HEK293T (cell line): ENCODE results near the gene ZNF331.

Experiments used
- ARNT ChIP-seq: fragments of 450-650 bp; IDR thresholded peaks from 2 replicates; pipeline ENCODE4 v1.6.1; 2017; ENCODE audit warnings: mild to moderate bottlenecking
- BHLHE40 ChIP-seq: fragments of 450-650 bp; IDR thresholded peaks from 2 replicates; pipeline ENCODE4 v1.6.1; 2016; ENCODE audit warnings: mild to moderate bottlenecking, moderate library complexity, borderline replicate concordance
- CTBP1 ChIP-seq: fragments of 450-650 bp; IDR thresholded peaks from 2 replicates; pipeline ENCODE4 v1.6.1; 2016; ENCODE audit warnings: borderline replicate concordance
- ELF4 ChIP-seq: fragments of 450-650 bp; IDR thresholded peaks from 2 replicates; pipeline ENCODE4 v1.6.1; 2017; ENCODE audit warnings: antibody characterized with exemption
- FOXA1 ChIP-seq: fragments of 450-650 bp; IDR thresholded peaks from 2 replicates; pipeline ENCODE4 v1.6.1; 2016; ENCODE audit warnings: mild to moderate bottlenecking
- FOXK2 ChIP-seq: fragments of 450-650 bp; IDR thresholded peaks from 2 replicates; pipeline ENCODE4 v1.6.1; 2016; ENCODE audit warnings: mild to moderate bottlenecking
- FOXM1 ChIP-seq: fragments of 450-650 bp; IDR thresholded peaks from 2 replicates; pipeline ENCODE4 v1.6.1; 2017; ENCODE audit warnings: mild to moderate bottlenecking, borderline replicate concordance
- L3MBTL2 ChIP-seq: fragments of 450-650 bp; conservative IDR thresholded peaks from 2 replicates; pipeline ENCODE4 v1.6.1; 2016; ENCODE audit warnings: mild to moderate bottlenecking
- NFRKB ChIP-seq: fragments of 450-650 bp; IDR thresholded peaks from 2 replicates; pipeline ENCODE4 v1.6.1; 2016; ENCODE audit warnings: mild to moderate bottlenecking, moderate library complexity
- SP1 ChIP-seq: fragments of 450-650 bp; IDR thresholded peaks from 2 replicates; pipeline ENCODE4 v1.6.1; 2017
- SUZ12 ChIP-seq: fragments of 450-650 bp; IDR thresholded peaks from 2 replicates; pipeline ENCODE4 v1.6.1; 2016; ENCODE audit warnings: mild to moderate bottlenecking
- TARDBP ChIP-seq: fragments of 450-650 bp; IDR thresholded peaks from 2 replicates; pipeline ENCODE4 v1.6.1; 2016
- ZNF384 ChIP-seq: fragments of 450-650 bp; IDR thresholded peaks from 2 replicates; pipeline ENCODE4 v1.6.1; 2016
- TF ChIP-seq, protein P1 (sequence below): fragments of 450-650 bp; IDR thresholded peaks from 2 replicates; pipeline ENCODE4 v1.6.1; 2016

DNA sequence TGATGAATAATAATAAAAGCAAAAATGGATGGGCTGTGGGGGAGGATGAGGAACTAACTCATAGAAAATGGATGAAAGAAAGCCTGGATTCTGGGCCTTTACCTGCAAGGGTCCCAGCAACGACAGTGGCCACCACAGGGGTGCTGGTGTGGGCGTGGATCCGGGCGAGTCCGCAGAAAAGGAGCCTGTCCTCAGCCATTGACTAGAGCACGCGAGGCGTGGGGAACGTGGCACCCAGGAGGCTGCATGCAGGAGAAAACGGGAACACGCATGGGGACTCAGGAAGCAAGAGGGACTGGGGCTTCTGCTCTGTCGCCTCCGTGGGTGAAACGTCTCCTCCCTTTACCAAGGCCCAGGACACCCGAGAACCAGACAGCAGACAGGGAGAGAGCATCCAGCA lies 68.1 kb downstream of the ZNF331 start:
- TF ChIP-seq ARNT (no peak), ZNF384 (no peak), FOXM1 (no peak), SUZ12 (no peak), FOXA1 (no peak), TARDBP (no peak), CTBP1 (no peak), ELF4 (no peak), BHLHE40 (no peak), FOXK2 (no peak), SP1 (no peak), L3MBTL2 (no peak), NFRKB (no peak)
- TF ChIP-seq, protein P1, sequence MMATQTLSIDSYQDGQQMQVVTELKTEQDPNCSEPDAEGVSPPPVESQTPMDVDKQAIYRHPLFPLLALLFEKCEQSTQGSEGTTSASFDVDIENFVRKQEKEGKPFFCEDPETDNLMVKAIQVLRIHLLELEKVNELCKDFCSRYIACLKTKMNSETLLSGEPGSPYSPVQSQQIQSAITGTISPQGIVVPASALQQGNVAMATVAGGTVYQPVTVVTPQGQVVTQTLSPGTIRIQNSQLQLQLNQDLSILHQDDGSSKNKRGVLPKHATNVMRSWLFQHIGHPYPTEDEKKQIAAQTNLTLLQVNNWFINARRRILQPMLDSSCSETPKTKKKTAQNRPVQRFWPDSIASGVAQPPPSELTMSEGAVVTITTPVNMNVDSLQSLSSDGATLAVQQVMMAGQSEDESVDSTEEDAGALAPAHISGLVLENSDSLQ, result no peak
